Heart left ventricle (tissue), 13 donors: Measurements from ENCODE around the gene CCK.

ENCODE experiments used
- POLR2A ChIP-seq, 2 donors: fragments of 450-650 bp; IDR thresholded peaks; one replicate each; pipeline ENCODE4 v1.6.1; 2017; ENCODE audit warnings: antibody characterized with exemption in 2 of 2, mild to moderate bottlenecking in 2 of 2, moderate library complexity in 2 of 2
- TF ChIP-seq, protein P1 (sequence below), 12 donors: fragments of 200-600 bp; sonication (generic) in 4 of 12; IDR thresholded peaks; one replicate each; pipeline versions ENCODE4 v1.5.0 to v1.8.0; 2018 to 2022; ENCODE audit warnings: antibody characterized with exemption in 12 of 12, mild to moderate bottlenecking in 5 of 12
- donor health status: ischemic (EF 13 %, LVEDD 7.1; RV severe dilation, severe dysfunction).
- donor health status: DM: no; HTN: yes; CAD: no.
- donor health status: DM: no; HTN: no; CAD: no.
- donor health status: ischemic (EF 25% LVEDD 6.9; RV normal size, moderate dysfunction).
- donor health status: ischemic (EF 25% LVEDD 5.7; RV mildly dilated, moderate dysfunction).
- donor health status: ischemic (EF 35%, LVEDD 5.7; RV mildly dilated, moderate dysfunction).
- donor health status: nonischemic (EF 11% LVEDD 7.7; RV severe dilation, severe dysfunction).
- donor health status: DM: yes; HTN: yes; CAD: no.
- donor health status: PGD.
- donor health status: ischemic (EF 29% LVEDD 5.4; RV normal size, mild dysfunction).
- donor health status: nonischemic (EF 23%, LVEDD 6.1; RV moderate dilation, normal function).

DNA sequence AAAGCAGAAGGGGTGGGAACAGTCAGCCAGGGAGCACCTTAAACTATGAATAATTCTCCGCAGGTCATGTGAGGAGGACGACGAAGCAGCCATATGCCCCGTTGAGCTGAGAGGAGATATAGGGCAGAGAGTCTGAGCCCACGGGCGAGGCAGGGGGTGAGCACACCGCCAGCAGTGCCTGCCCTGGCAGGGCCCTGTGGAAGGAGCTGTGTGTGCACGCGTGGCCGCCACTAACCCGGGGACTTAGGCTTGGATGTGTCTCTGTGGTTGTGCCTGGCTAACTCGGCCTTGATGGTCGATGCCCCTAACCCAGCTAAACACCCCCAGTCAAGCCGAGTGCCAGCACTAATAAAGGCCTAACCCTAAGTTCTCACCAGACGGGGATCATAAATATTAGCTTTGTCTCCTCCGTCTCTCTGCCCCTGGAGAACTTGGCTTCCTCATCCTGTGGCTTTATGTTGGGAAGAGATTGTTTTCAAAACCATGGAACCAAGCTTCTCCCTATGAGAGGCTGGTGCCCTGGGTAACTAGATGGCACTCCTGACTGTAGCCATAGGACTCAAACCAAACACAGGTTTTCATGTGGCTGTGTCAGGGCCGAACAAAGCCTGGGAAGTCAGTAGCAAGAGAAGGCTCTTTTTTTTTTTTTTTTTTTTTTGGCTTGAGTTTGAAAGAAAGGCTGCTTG lies 45.4 kb downstream of the CCK start:
- TF ChIP-seq POLR2A (IDR thresholded peaks at IDR 0.05) = no peak
- TF ChIP-seq, protein P1, sequence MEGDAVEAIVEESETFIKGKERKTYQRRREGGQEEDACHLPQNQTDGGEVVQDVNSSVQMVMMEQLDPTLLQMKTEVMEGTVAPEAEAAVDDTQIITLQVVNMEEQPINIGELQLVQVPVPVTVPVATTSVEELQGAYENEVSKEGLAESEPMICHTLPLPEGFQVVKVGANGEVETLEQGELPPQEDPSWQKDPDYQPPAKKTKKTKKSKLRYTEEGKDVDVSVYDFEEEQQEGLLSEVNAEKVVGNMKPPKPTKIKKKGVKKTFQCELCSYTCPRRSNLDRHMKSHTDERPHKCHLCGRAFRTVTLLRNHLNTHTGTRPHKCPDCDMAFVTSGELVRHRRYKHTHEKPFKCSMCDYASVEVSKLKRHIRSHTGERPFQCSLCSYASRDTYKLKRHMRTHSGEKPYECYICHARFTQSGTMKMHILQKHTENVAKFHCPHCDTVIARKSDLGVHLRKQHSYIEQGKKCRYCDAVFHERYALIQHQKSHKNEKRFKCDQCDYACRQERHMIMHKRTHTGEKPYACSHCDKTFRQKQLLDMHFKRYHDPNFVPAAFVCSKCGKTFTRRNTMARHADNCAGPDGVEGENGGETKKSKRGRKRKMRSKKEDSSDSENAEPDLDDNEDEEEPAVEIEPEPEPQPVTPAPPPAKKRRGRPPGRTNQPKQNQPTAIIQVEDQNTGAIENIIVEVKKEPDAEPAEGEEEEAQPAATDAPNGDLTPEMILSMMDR (IDR thresholded peaks at IDR 0.05) = no peak
